ENCODE measurements around the gene ERO1A.
"Not testable (repeated sequence)": the region's sequence is repeated elsewhere in the genome, so short reads cannot be mapped to it uniquely, and the experiment has no call there.

Gene ERO1A

GRCh38 chr14:52695481-52696091 lies at the start of gene ERO1A:
Gene ERO1A (minus strand): TSS chr14:52695558. CDS start chr14:52695481, 77 bp downstream.
- peak; percentile 13 for DNase-seq (ENCODE audit: low spot score)

- DNase-seq (ENCODE audit: low spot score): no peak
Measured at GRCh38 chr14:52741865-52742264, 46.5 kb upstream of the ERO1A start.

- DNase-seq (ENCODE audit: low spot score): no peak
Measured at GRCh38 chr14:52740751-52741150, 45.4 kb upstream of the ERO1A start.

- peak; percentile 23 for DNase-seq (ENCODE audit: low spot score)
Measured at GRCh38 chr14:52738409-52738808, 43.1 kb upstream of the ERO1A start.

GRCh38 chr14:52735921-52736489 lies 40.6 kb upstream of the ERO1A start:
- no peak for DNase-seq (ENCODE audit: low spot score)

GRCh38 chr14:52733824-52734223 lies 38.5 kb upstream of the ERO1A start:
- no peak for DNase-seq (ENCODE audit: low spot score)

GRCh38 chr14:52730709-52731111 lies 35.4 kb upstream of the ERO1A start:
- DNase-seq (ENCODE audit: low spot score): peak; percentile 38

- peak; percentile 96 for DNase-seq (ENCODE audit: low spot score)
Measured at GRCh38 chr14:52729925-52730708, 34.8 kb upstream of the ERO1A start, which contains the start of gene STYX. Gene STYX (plus strand): TSS chr14:52730166. CDS start chr14:52730475, 309 bp downstream.

GRCh38 chr14:52729585-52729924 lies 34.2 kb upstream of the ERO1A start:
- no peak for DNase-seq (ENCODE audit: low spot score)

GRCh38 chr14:52729035-52729434 lies 33.7 kb upstream of the ERO1A start:
- DNase-seq (ENCODE audit: low spot score): not testable (repeated sequence)

- not testable (repeated sequence) for DNase-seq (ENCODE audit: low spot score)
Measured at GRCh38 chr14:52727509-52727908, 32.2 kb upstream of the ERO1A start.

GRCh38 chr14:52724360-52724644 lies 28.9 kb upstream of the ERO1A start:
- no peak for DNase-seq (ENCODE audit: low spot score)

GRCh38 chr14:52723514-52724359 lies 28.4 kb upstream of the ERO1A start:
- no peak for DNase-seq (ENCODE audit: low spot score)

- DNase-seq (ENCODE audit: low spot score): no peak
Measured at GRCh38 chr14:52716155-52716554, 20.8 kb upstream of the ERO1A start.

GRCh38 chr14:52711666-52712065 lies 16.3 kb upstream of the ERO1A start:
- no peak for DNase-seq (ENCODE audit: low spot score)

GRCh38 chr14:52706724-52707706 lies 11.7 kb upstream of the ERO1A start, which contains the start of gene PSMC6:
Gene PSMC6 (plus strand): TSS chr14:52707200. CDS start chr14:52707220, 20 bp downstream.
- peak; percentile 90 for DNase-seq (ENCODE audit: low spot score)

GRCh38 chr14:52706286-52706685 lies 10.9 kb upstream of the ERO1A start:
- no peak for DNase-seq (ENCODE audit: low spot score)

GRCh38 chr14:52703664-52704063 lies 8.3 kb upstream of the ERO1A start:
- no peak for DNase-seq (ENCODE audit: low spot score)

- DNase-seq (ENCODE audit: low spot score): no peak
Measured at GRCh38 chr14:52703225-52703624, 7.9 kb upstream of the ERO1A start.

- DNase-seq (ENCODE audit: low spot score): no peak
Measured at GRCh38 chr14:52701223-52701622, 5.9 kb upstream of the ERO1A start.

- DNase-seq (ENCODE audit: low spot score): no peak
Measured at GRCh38 chr14:52700701-52701172, 5.4 kb upstream of the ERO1A start.
